GM18526 (cell line): ENCODE data around the gene MT1M.

ENCODE experiments used
- POLR2A ChIP-seq: IDR thresholded peaks from 3 replicates; pipeline ENCODE4 v1.6.1; 2011; ENCODE audit not compliant: insufficient read length; ENCODE audit errors: extremely low read depth

MT1M gene

DNA sequence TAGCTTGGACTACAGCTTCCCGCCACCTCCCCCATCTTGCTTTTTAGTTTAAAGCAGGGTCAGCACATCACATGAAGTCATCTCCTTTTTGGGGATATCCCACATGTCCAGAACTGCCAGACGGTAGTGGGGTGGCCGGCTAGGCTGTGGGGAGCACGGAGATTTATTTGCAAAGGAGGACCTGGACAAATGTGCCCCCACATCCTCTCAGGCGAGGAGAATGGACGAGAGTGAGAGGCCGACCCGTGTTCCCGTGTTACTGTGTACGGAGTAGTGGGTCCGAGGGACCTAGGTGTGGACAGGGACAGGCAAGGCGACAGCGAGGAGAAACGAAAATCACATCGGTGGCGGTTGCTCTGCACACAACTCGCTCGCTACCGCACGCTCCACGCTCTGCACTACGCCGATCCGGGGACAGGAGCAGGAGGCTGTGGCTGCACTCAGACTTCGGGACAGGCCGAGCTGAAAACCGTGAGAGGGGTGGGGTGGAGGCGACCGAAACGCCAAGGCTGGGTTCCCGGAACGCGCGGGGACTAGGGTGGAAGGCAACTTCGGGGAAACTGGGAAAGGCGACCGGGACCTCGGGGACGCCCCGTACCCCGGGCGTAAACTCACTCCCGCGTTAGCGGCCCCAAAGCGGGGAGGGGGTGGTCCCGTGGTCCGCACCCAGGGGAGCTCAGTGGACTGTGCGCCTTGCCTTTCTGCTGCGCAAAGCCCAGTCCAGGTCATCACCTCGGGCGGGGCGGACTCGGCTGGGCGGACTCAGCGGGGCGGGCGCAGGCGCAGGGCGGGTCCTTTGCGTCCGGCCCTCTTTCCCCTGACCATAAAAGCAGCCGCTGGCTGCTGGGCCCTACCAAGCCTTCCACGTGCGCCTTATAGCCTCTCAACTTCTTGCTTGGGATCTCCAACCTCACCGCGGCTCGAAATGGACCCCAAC, 5.6 kb downstream of the MT1M start, which contains the start of gene MT1A:
Gene MT1A (plus strand): TSS at position 853 of the 937 bp plus-strand sequence. CDS start 73 bp downstream, at position 926.
- TF ChIP-seq POLR2A: no peak

GRCh38 chr16:56639045-56639444, 6.6 kb downstream of the MT1M start:
- no peak for TF ChIP-seq POLR2A

GRCh38 chr16:56640076-56640475, 7.6 kb downstream of the MT1M start:
- no peak for TF ChIP-seq POLR2A

DNA sequence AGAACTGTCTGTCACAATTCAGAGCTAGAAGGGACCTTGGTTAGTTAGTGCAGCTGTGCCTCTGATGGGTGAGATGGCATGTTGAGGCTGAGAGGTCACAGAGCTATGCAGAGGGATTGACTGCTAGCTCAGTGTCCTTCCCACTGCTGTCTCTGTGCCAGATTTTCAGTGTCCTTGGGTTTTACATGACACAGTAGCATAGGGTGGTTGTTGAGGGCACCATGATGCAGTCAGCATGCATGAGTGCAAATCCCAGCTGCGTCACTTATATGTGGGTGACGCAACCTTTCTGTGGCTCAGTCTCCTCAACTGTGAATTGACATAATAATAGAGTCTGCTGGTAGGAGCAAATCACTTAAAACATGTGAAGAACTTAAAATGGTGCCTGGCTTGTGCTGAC, 8.7 kb downstream of the MT1M start:
- TF ChIP-seq POLR2A: no peak

- no peak for TF ChIP-seq POLR2A
These were observed 10.8 kb downstream of the MT1M start for GRCh38 chr16:56643080-56643778.

DNA sequence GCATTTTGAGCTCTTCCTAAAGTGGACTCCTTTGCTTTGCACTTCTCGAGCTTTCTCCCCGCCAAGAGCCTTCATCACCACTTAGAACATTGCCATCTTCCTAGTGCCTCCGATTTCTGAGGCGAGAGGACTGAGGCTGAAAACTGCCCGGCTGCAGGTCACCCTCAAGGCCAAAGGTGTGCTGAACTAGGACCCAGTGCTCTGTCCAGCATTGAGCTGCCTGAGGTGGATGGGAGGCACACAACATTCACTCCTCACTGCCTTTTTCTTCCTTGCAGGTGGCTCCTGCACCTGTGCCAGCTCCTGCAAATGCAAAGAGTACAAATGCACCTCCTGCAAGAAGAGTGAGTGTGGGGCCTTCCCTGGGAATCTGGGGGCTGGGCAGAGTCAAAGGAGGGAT, 11.4 kb downstream of the MT1M start:
- TF ChIP-seq POLR2A: no peak

DNA sequence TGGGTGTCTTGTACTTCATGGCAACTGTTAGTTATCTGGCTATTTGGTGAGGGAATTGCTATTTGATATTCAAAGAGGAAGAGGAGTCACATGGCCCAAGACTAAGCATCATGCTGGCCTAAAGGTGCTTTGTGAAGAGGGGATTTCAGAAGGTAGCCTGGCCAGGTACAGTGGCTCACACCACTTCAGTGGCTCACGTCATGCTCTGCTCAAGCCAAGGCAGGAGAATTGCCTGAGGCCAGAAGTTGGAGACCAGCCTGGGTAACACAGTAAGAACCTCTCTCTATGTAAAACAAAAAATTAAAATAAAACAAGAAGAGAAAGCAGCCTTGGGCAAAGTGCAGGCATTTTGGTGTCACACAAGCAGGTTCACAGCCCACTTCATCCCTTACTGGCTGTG, 12.9 kb downstream of the MT1M start:
- no peak for TF ChIP-seq POLR2A

DNA sequence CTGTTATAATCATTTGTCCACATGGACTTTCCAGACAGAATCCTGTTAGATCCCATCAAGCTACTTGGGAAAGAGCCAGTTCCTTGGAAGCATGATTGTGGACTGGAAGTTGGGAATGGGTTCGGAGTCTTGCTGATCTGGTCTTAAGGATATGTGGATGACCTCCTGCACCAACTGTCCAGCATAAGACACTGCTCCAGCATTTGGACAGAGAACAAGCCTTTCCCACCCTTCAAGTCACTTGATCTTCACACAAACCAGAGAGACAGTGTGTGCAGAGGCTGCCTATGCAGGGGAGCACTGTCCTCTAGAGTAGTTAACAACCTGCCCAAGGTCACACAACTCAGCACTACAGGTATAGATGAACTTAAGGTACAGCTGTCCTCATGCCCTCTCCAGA, 13.4 kb downstream of the MT1M start:
- no peak for TF ChIP-seq POLR2A

DNA sequence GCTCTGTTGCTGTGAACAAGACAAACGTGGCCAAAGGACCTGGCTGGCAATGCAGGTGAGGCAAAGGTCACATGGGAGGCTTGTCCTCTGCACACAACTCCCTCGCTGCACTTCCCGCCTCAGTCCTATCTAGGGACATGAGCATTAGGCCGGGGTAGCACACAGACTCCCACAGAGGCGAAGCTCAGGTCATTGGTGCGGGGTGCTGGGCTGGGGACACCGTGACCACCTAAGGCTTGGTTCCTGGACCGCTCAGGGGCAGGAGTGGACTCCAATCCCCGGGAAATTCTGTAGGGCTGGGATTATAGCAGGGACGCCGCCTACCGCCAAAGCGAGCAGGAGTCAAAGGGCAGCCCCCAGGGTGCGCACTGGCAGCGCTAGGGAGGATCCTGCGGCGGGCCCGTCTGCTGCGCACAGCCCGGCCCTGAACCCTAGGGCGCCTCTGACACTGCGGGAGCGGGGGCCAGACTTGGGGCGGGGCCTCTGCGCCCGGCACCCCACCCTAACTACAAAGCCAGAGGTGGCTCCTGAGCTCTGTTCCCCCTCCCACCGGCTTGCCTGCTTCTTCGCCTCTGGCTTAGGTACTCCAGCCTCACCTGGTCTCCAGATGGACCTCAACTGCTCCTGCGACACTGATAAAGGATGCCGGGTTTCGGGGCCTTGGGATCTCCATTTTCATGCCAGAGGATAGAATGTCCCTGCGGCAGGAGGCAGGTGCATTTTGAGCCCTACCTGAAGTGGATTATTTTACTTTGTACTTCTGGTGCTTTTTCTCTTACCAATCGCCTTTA, 15.4 kb downstream of the MT1M start:
- no peak for TF ChIP-seq POLR2A

DNA sequence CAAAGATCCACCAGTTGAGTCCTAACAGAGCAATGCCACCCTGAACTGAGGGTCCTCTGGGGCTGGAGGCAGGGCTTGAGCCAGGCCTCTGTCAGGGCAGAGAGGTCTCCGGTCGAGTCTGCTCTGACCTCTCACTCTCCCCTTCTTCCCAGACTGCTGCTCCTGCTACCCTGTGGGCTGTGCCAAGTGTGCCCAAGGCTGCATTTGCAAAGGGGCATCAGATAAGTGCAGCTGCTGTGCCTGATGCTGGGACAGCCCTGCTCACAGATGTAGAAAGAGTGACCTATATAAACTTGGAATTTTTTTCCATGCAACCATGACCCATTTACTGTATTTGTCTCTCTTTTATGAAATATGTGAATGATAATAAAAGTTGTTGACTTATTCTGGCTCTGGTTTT, 16.8 kb downstream of the MT1M start:
- no peak for TF ChIP-seq POLR2A

- TF ChIP-seq POLR2A: no peak
These were observed 17.4 kb downstream of the MT1M start for GRCh38 chr16:56649820-56650219.

- no peak for TF ChIP-seq POLR2A
These were observed 19.1 kb downstream of the MT1M start, which contains the start of gene MT1B for GRCh38 chr16:56651586-56651985. Gene MT1B, plus strand, starts transcription at chr16:56651886. Its CDS starts 68 bp downstream, at chr16:56651954.

DNA sequence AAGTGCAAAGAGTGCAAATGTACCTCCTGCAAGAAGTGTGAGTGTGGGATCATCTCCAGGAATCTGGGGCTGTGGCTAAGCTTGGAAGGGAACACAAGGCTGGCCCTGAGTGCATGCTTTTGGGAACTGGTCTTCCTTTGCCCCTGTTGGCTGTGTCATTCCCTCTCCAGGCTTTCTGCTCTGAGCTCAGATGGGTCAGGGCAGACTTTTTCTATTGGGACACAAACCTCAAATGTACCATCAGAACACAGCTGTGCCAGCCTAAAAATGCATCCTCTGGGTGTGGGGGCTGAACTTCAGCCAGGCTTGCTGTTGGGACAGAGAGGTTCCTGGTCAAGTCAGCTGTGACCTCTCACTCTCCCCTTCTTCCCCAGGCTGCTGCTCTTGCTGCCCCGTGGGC, 20.1 kb downstream of the MT1M start:
- TF ChIP-seq POLR2A: no peak

DNA sequence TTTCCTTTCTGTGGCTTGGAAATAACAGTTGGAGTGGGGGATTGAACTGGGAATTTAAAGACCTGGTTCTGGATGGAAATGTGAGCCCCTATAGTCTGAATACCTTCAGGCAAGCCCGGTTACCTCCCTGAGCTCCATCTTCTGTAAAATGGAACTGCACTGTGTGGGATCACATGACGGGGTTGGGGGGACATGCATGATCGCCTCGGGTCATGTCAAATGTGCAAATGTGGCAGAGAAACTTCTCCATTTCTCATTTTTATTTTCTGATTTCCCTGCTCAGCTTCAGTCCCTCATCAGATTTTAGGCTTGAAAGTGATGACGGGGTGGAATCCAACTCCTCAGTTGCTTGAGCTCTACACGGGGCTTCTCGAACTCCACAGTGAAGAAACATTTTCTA, 20.8 kb downstream of the MT1M start:
- TF ChIP-seq POLR2A: no peak

DNA sequence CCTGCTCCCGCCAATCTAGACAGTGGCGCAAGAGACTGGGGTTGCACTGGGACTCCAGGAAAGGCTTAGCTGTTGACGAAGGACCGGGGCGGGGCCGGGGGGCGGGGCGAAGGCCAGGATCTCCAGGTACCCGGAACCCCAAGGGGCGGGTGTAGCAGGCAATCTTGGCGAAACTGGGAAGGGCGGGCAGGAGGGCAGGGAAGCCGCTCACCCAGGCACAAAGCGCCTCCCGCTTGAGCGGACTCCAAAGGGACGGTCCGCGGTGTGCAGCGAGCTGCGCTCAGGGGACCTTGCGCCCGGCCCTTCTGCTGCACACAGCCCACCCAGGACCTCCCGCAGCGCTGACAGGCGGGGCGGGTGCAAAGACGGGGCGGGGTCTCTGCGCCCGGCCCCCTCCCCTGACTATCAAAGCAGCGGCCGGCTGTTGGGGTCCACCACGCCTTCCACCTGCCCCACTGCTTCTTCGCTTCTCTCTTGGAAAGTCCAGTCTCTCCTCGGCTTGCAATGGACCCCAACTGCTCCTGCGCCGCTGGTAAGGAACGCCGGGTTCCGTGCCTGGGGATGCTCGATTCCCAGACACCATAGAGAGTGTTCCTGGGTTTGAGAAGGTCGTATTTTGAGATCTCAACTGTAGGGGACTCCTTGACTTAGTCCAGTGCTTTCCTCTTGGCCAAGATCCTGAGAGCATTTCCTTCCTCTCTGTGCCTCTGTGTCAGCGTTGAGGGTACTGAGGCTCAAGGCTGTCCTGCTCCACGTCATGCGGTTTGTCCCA, 25.3 kb downstream of the MT1M start, which contains the start of gene MT1F:
Gene MT1F (plus strand): TSS at position 405 of the 772 bp plus-strand sequence. CDS start 100 bp downstream, at position 505.
- peak; percentile 47 for TF ChIP-seq POLR2A

- TF ChIP-seq POLR2A: no peak
These were observed 25.9 kb downstream of the MT1M start for GRCh38 chr16:56658327-56658875.
